Nephron progenitor cell (in vitro differentiated cells): ENCODE data around the gene PRICKLE2.

Experiments
- DNase-seq: peaks from one replicate; pipeline ENCODE4 v3.0.0; 2021
- H3K27ac Mint-ChIP-seq: 2 replicates; pipeline ENCODE4 v1.8.0; 2021; ENCODE audit warnings: mild to moderate bottlenecking, moderate library complexity, mixed read lengths
- H3K27me3 Mint-ChIP-seq: 2 replicates; pipeline ENCODE4 v1.8.0; 2021; ENCODE audit warnings: mild to moderate bottlenecking, low read depth, mixed read lengths; ENCODE audit not compliant: poor library complexity
- H3K36me3 Mint-ChIP-seq: 2 replicates; pipeline ENCODE4 v1.8.0; 2021; ENCODE audit warnings: low read depth, mixed read lengths
- H3K4me1 Mint-ChIP-seq: 2 replicates; pipeline ENCODE4 v1.8.0; 2021; ENCODE audit warnings: mixed read lengths
- H3K4me3 Mint-ChIP-seq: 2 replicates; pipeline ENCODE4 v1.8.0; 2021; ENCODE audit warnings: mild to moderate bottlenecking, moderate library complexity, mixed read lengths
- H3K9me3 Mint-ChIP-seq: 2 replicates; pipeline ENCODE4 v1.8.0; 2021; ENCODE audit warnings: mild to moderate bottlenecking, moderate library complexity, mixed read lengths
- CTCF ChIP-seq: fragments of 200-600 bp; sonication (generic); IDR thresholded peaks from 2 replicates; pipeline ENCODE4 v1.5.0; 2021; ENCODE audit warnings: antibody characterized with exemption

Gene PRICKLE2

GRCh38 chr3:64239841-64240240 is 14.6 kb upstream of the PRICKLE2 start:
- peaks cover 34% of the 10 kb centered on the region for H3K36me3 Mint-ChIP-seq
- DNase-seq, result no peak
- H3K4me3 Mint-ChIP-seq, result no peak overlapping the region
- no peak overlapping the region for H3K27ac Mint-ChIP-seq
- H3K9me3 Mint-ChIP-seq, result peaks cover 34% of the 10 kb centered on the region
- TF ChIP-seq CTCF, result no peak
- no peaks in the 10 kb centered on the region for H3K27me3 Mint-ChIP-seq
- peaks cover 58% of the 10 kb centered on the region for H3K4me1 Mint-ChIP-seq

- Mint-ChIP-seq H3K4me3 (peak overlapping the region; percentile 64), H3K4me1 (peaks cover 53% of the 10 kb centered on the region), H3K36me3 (peaks cover 41% of the 10 kb centered on the region), H3K27ac (peak overlapping the region; percentile 97), H3K9me3 (peaks cover 38% of the 10 kb centered on the region), H3K27me3 (no peaks in the 10 kb centered on the region)
- peak; percentile 60 for DNase-seq
- TF ChIP-seq CTCF, result no peak
Observed at GRCh38 chr3:64238971-64239667, 13.9 kb upstream of the PRICKLE2 start.

- no peak for DNase-seq
- Mint-ChIP-seq H3K27me3 (no peaks in the 10 kb centered on the region), H3K4me3 (no peak overlapping the region), H3K36me3 (peaks cover 49% of the 10 kb centered on the region), H3K9me3 (peaks cover 38% of the 10 kb centered on the region), H3K27ac (no peak overlapping the region), H3K4me1 (peaks cover 46% of the 10 kb centered on the region)
- no peak for TF ChIP-seq CTCF
Observed at GRCh38 chr3:64237083-64237482, 11.8 kb upstream of the PRICKLE2 start.

GRCh38 chr3:64235605-64236004 is 10.3 kb upstream of the PRICKLE2 start:
- H3K27ac Mint-ChIP-seq, result no peak overlapping the region
- H3K36me3 Mint-ChIP-seq, result peaks cover 49% of the 10 kb centered on the region
- H3K4me1 Mint-ChIP-seq, result peaks cover 32% of the 10 kb centered on the region
- TF ChIP-seq CTCF, result no peak
- H3K4me3 Mint-ChIP-seq, result no peak overlapping the region
- DNase-seq, result no peak
- H3K9me3 Mint-ChIP-seq, result peaks cover 38% of the 10 kb centered on the region
- H3K27me3 Mint-ChIP-seq, result no peaks in the 10 kb centered on the region

- no peak for TF ChIP-seq CTCF
- peaks cover 38% of the 10 kb centered on the region for H3K9me3 Mint-ChIP-seq
- no peak overlapping the region for H3K4me3 Mint-ChIP-seq
- no peak overlapping the region for H3K27ac Mint-ChIP-seq
- H3K27me3 Mint-ChIP-seq, result no peaks in the 10 kb centered on the region
- H3K4me1 Mint-ChIP-seq, result peaks cover 31% of the 10 kb centered on the region
- peaks cover 49% of the 10 kb centered on the region for H3K36me3 Mint-ChIP-seq
- DNase-seq, result no peak
Observed at GRCh38 chr3:64234571-64234970, 9.3 kb upstream of the PRICKLE2 start.

- Mint-ChIP-seq H3K4me1 (peaks cover 26% of the 10 kb centered on the region), H3K4me3 (no peak overlapping the region), H3K9me3 (peaks cover 31% of the 10 kb centered on the region)
Observed at GRCh38 chr3:64232821-64233220, 7.6 kb upstream of the PRICKLE2 start.

More at GRCh38 chr3:64232821-64233220, 7.6 kb upstream of the PRICKLE2 start:
- DNase-seq, result no peak
- TF ChIP-seq CTCF, result no peak
- Mint-ChIP-seq H3K36me3 (peaks cover 43% of the 10 kb centered on the region), H3K27ac (no peak overlapping the region), H3K27me3 (no peaks in the 10 kb centered on the region)
